K562 (cell line): Measurements from ENCODE around the gene SLC3A2. TPM values are rescaled to one million over a fixed set of nuclear protein-coding genes. Genes with fewer than 3 reads are reported as not detected.

Experiments used
- CC2D1A ChIP-seq: fragments of 450-650 bp; IDR thresholded peaks from 2 replicates; pipeline ENCODE4 v1.6.1; 2017; ENCODE audit warnings: mild to moderate bottlenecking
- ETV6 ChIP-seq, 3 experiments: fragments of 150-350 bp in 1 of 3; sonication (generic) in 1 of 3; formaldehyde crosslinking in 1 of 3; IDR thresholded peaks; 2 replicates each; pipeline versions ENCODE4 v1.6.1 to v1.8.0; 2014 to 2022; ENCODE audit warnings: borderline replicate concordance in 2 of 3, low read depth in 2 of 3, antibody characterized with exemption in 1 of 3, low read length in 1 of 3, mild to moderate bottlenecking in 1 of 3, missing genetic modification reagents in 1 of 3
- FOXP4 ChIP-seq: sonication (generic); formaldehyde crosslinking; IDR thresholded peaks from 2 replicates; pipeline ENCODE4 v1.8.0; 2022; ENCODE audit warnings: mild to moderate bottlenecking, missing genetic modification reagents, borderline replicate concordance
- HDAC2 ChIP-seq: fragments of 450-650 bp; IDR thresholded peaks from 2 replicates; pipeline ENCODE4 v1.6.1; 2016; ENCODE audit warnings: mild to moderate bottlenecking
- IRF2 ChIP-seq: sonication (generic); formaldehyde crosslinking; IDR thresholded peaks from 2 replicates; pipeline ENCODE4 v1.8.1; 2022; ENCODE audit warnings: mild to moderate bottlenecking, missing genetic modification reagents
- KAT7 ChIP-seq: sonication (generic); formaldehyde crosslinking; IDR thresholded peaks from 2 replicates; pipeline ENCODE4 v1.8.0; 2022; ENCODE audit warnings: missing genetic modification reagents, mild to moderate bottlenecking, borderline replicate concordance
- KLF10 ChIP-seq: fragments of 250-450 bp; sonication (Bioruptor Pico); IDR thresholded peaks from 2 replicates; pipeline ENCODE4 v1.6.1; 2021; ENCODE audit warnings: matching md5 sums
- MLLT1 ChIP-seq, 2 experiments: fragments of 450-650 bp; IDR thresholded peaks; 2 replicates each; pipeline ENCODE4 v1.6.1; 2016
- NR2C2 ChIP-seq, 2 experiments: fragments of 200-800 bp in 1 of 2; sonication (Bioruptor generic) in 1 of 2; sonication (generic) in 1 of 2; formaldehyde crosslinking in 1 of 2; IDR thresholded peaks; 2 replicates each; pipeline versions ENCODE4 v1.6.1 to v1.8.0; 2016 to 2022; ENCODE audit warnings: mild to moderate bottlenecking in 1 of 2, missing compliant biosample characterization in 1 of 2, missing genetic modification characterization in 1 of 2, missing genetic modification reagents in 1 of 2
- POLR2A ChIP-seq: fragments of 450-650 bp; conservative IDR thresholded peaks from 2 replicates; pipeline ENCODE4 v1.6.1; 2016
- RBFOX2 ChIP-seq: fragments of 200-400 bp; formaldehyde crosslinking; IDR thresholded peaks from 2 replicates; pipeline ENCODE4 v1.6.1; 2017; ENCODE audit warnings: low read depth, mild to moderate bottlenecking, low read length, moderate library complexity
- SFPQ ChIP-seq: fragments of 200-400 bp; formaldehyde crosslinking; IDR thresholded peaks from 2 replicates; pipeline ENCODE4 v1.6.1; 2017; ENCODE audit warnings: mild to moderate bottlenecking, low read depth, low read length, moderate library complexity
- SREBF2 ChIP-seq: sonication (generic); formaldehyde crosslinking; IDR thresholded peaks from 2 replicates; pipeline ENCODE4 v1.4.0; 2020; ENCODE audit warnings: mild to moderate bottlenecking, missing genetic modification reagents
- SUPT5H ChIP-seq: fragments of 450-650 bp; IDR thresholded peaks from 2 replicates; pipeline ENCODE4 v1.6.1; 2016
- TAF1 ChIP-seq: IDR thresholded peaks from 2 replicates; pipeline ENCODE4 v1.6.1; 2011; ENCODE audit warnings: mild to moderate bottlenecking, low read length, moderate library complexity; ENCODE audit not compliant: insufficient read depth, control insufficient read depth, severe bottlenecking; ENCODE audit errors: extremely low read depth
- TCF7L2 ChIP-seq: fragments of 150-350 bp; IDR thresholded peaks from 2 replicates; pipeline ENCODE4 v1.6.1; 2016; ENCODE audit warnings: low read depth, mild to moderate bottlenecking, low read length, moderate library complexity
- TEAD4 ChIP-seq, 2 experiments: sonication (generic) in 1 of 2; formaldehyde crosslinking in 1 of 2; IDR thresholded peaks; 2 replicates each; pipeline versions ENCODE4 v1.6.1 to v1.8.0; 2012 to 2022; ENCODE audit warnings: borderline replicate concordance in 1 of 2, inconsistent platforms in 1 of 2, low read length in 1 of 2, mild to moderate bottlenecking in 1 of 2, missing genetic modification reagents in 1 of 2
- U2AF1 ChIP-seq: fragments of 200-400 bp; formaldehyde crosslinking; optimal IDR thresholded peaks from 2 replicates; pipeline ENCODE3; 2017; ENCODE audit warnings: mild to moderate bottlenecking, low read depth, low read length, moderate library complexity
- XRCC3 ChIP-seq: fragments of 450-650 bp; IDR thresholded peaks from 2 replicates; pipeline ENCODE4 v1.6.1; 2017; ENCODE audit warnings: mild to moderate bottlenecking, moderate library complexity
- ZBTB17 ChIP-seq: fragments of 450-650 bp; formaldehyde crosslinking; IDR thresholded peaks from 2 replicates; pipeline ENCODE4 v1.4.0; 2020; ENCODE audit warnings: mild to moderate bottlenecking
- ZNF511 ChIP-seq: sonication (generic); formaldehyde crosslinking; IDR thresholded peaks from 2 replicates; pipeline ENCODE4 v1.8.0; 2022; ENCODE audit warnings: mild to moderate bottlenecking, missing genetic modification reagents
- polyA plus RNA-seq, 8 experiments: library from polyadenylated mRNA; depleted of rRNA in 4 of 8; stranded (reverse) in 5 of 8; unstranded in 3 of 8; fragments of >200 nt; fragmentation: Nextera tagmentation in 2 of 8; fragmentation: Illumina TruSeq in 1 of 8; extraction: Ambion mirVana in 2 of 8; extraction: Trizol in 1 of 8; gene quantifications; 2 replicates each; pipeline versions ENCODE4 v1.2.1 to v1.2.3, GENCODE V29; 2011 to 2014; ENCODE audit warnings: inconsistent platforms in 1 of 8, missing spikeins in 1 of 8
- total RNA-seq, 7 experiments: library from RNA; depleted of rRNA in 6 of 7; stranded (reverse); fragments of >200 nt in 6 of 7; fragmentation: Illumina TruSeq in 2 of 7; extraction: Trizol in 2 of 7; gene quantifications; 2 replicates each; pipeline versions ENCODE4 v1.2.1 to v1.2.3, GENCODE V29; 2011 to 2021; ENCODE audit warnings: low replicate concordance in 1 of 7

Gene SLC3A2
- total and polyA plus RNA-seq, 9 of the 15 experiments (the other 6 are each of a cell fraction or from before 2014, with no cell fraction given), result 20.0 to 296 (median 214) TPM

GRCh38 chr11:62853279-62853965 is 27.3 kb upstream of the SLC3A2 start (continued):
- TF ChIP-seq SFPQ, result no peak
- TF ChIP-seq FOXP4 (CRISPR knock-in tag), result no peak; the same call in 1 of the 2 replicates
- peak; percentile 57 for TF ChIP-seq U2AF1
- no peak; the same call in none of the 2 replicates for TF ChIP-seq TEAD4 (IDR thresholded peaks at IDR 0.05; ENCODE audit: low read length)
- TF ChIP-seq TEAD4 (CRISPR knock-in tag; IDR thresholded peaks at IDR 0.05; ENCODE audit: borderline replicate concordance), result no peak
- TF ChIP-seq ZBTB17 (CRISPR knock-in tag), result no peak
- TF ChIP-seq KAT7, result peak; percentile 68; the same call in 1 of the 2 replicates
- TF ChIP-seq MLLT1 (IDR thresholded peaks at IDR 0.05), result peak in 1 of 2 experiments; percentile 8; a peak in 1 of 4 replicates
- peak; percentile 65 for TF ChIP-seq POLR2A
- no peak for TF ChIP-seq TCF7L2
- peak; percentile 28 for TF ChIP-seq TAF1
- no peak for TF ChIP-seq KLF10 (CRISPR knock-in tag)
- no peak for TF ChIP-seq XRCC3
- TF ChIP-seq ETV6 (IDR thresholded peaks at IDR 0.05; ENCODE audit: borderline replicate concordance in 1 of 2, low read depth in 2 of 2, low read length in 1 of 2), result no peak
- no peak for TF ChIP-seq ETV6 (CRISPR knock-in tag; IDR thresholded peaks at IDR 0.05; ENCODE audit: borderline replicate concordance)
- no peak for TF ChIP-seq IRF2 (CRISPR knock-in tag)
- no peak for TF ChIP-seq NR2C2 (CRISPR knock-in tag; IDR thresholded peaks at IDR 0.05)
- TF ChIP-seq NR2C2 (tag; IDR thresholded peaks at IDR 0.05), result no peak
- peak; percentile 12 for TF ChIP-seq RBFOX2
- TF ChIP-seq HDAC2, result no peak
- no peak for TF ChIP-seq SREBF2 (CRISPR knock-in tag)
- no peak for TF ChIP-seq ZNF511 (CRISPR knock-in tag)
- peak; percentile 32; the same call in 1 of the 2 replicates for TF ChIP-seq SUPT5H
- no peak for TF ChIP-seq CC2D1A
